Endodermal cell (in vitro differentiated cells): Measurements from ENCODE around the gene ACTR6. TPM values are rescaled to one million over a fixed set of nuclear protein-coding genes. Genes with fewer than 3 reads are reported as not detected.

Source experiments
- DNase-seq: peaks from one replicate; pipeline ENCODE4 v3.0.0-alpha.2; 2017
- H3K27ac ChIP-seq: 2 replicates; pipeline ENCODE4 v1.5.1; 2013; ENCODE audit warnings: mild to moderate bottlenecking, low read depth, low read length, moderate library complexity
- H3K27me3 ChIP-seq: 2 replicates; pipeline ENCODE4 v1.6.1; 2013; ENCODE audit warnings: mild to moderate bottlenecking, low read length, moderate library complexity; ENCODE audit not compliant: insufficient read depth, control insufficient read depth, poor library complexity, severe bottlenecking
- H3K36me3 ChIP-seq: 2 replicates; pipeline ENCODE4 v1.7.0; 2013; ENCODE audit warnings: mild to moderate bottlenecking, low read length, moderate library complexity; ENCODE audit not compliant: control insufficient read depth, insufficient read depth
- H3K4me1 ChIP-seq: one replicate; pipeline ENCODE4 v1.7.0; 2013; ENCODE audit warnings: low read length; ENCODE audit not compliant: control insufficient read depth, insufficient read depth
- H3K4me3 ChIP-seq: 2 replicates; pipeline ENCODE4 v1.5.1; 2013; ENCODE audit warnings: mild to moderate bottlenecking, low read length, moderate library complexity
- H3K9ac ChIP-seq: 2 replicates; pipeline ENCODE4 v1.6.1; 2013; ENCODE audit warnings: mild to moderate bottlenecking, low read length, moderate library complexity; ENCODE audit not compliant: poor library complexity, severe bottlenecking; ENCODE audit errors: extremely low read depth
- H3K9me3 ChIP-seq: 2 replicates; pipeline ENCODE4 v1.6.1; 2013; ENCODE audit warnings: mild to moderate bottlenecking, low read length, moderate library complexity; ENCODE audit not compliant: control insufficient read depth
- H3K27ac Mint-ChIP-seq: 2 replicates; pipeline ENCODE4 v1.8.0; 2020; ENCODE audit warnings: mixed read lengths
- H3K27me3 Mint-ChIP-seq: 2 replicates; pipeline ENCODE4 v1.8.0; 2021; ENCODE audit warnings: mild to moderate bottlenecking, mixed read lengths; ENCODE audit not compliant: insufficient read depth
- H3K36me3 Mint-ChIP-seq: 2 replicates; pipeline ENCODE4 v1.8.0; 2020; ENCODE audit warnings: low read depth, mixed read lengths
- H3K4me1 Mint-ChIP-seq: 2 replicates; pipeline ENCODE4 v1.8.0; 2020; ENCODE audit warnings: mixed read lengths
- H3K4me3 Mint-ChIP-seq: 2 replicates; pipeline ENCODE4 v1.8.0; 2020; ENCODE audit warnings: mild to moderate bottlenecking, moderate library complexity, mixed read lengths
- H3K9me3 Mint-ChIP-seq: 2 replicates; pipeline ENCODE4 v1.8.0; 2020; ENCODE audit warnings: mild to moderate bottlenecking, mixed read lengths
- CTCF ChIP-seq: fragments of 200-600 bp; sonication (generic); conservative IDR thresholded peaks from 2 replicates; pipeline ENCODE4 v1.5.0; 2021; ENCODE audit warnings: antibody characterized with exemption, mild to moderate bottlenecking
- WGBS, 2 experiments: methylation state at CpG; one replicate each; pipeline versions ENCODE4 v1.1.5 to v1.1.7; 2013; ENCODE audit warnings: missing lambda C conversion rate in 2 of 2, mixed read lengths in 1 of 2; ENCODE audit not compliant: insufficient coverage in 1 of 2, insufficient read length in 1 of 2; 5-methylcytosine and 5-hydroxymethylcytosine counted together
- total RNA-seq, 2 donors: library from RNA; stranded (reverse); fragmentation: NEBNext Ultra II Directional in 1 of 2; extraction: Animal tissue kit (Norgen Biotek cat#: 25700) in 1 of 2; gene quantifications; 2 replicates in 1 of 2; 3 replicates in 1 of 2; pipeline ENCODE4 v1.2.1, GENCODE V29; 2021

ACTR6 gene
- total RNA-seq, 2 donors from 2014 or later, result 39.4 to 47.8 TPM

GRCh38 chr12:100213016-100213891 is 12.6 kb downstream of the ACTR6 start:
- Mint-ChIP-seq H3K4me1 (no peaks in the 10 kb centered on the region), H3K9me3 (no peaks in the 10 kb centered on the region), H3K36me3 (peaks cover 54% of the 10 kb centered on the region), H3K4me3 (no peak overlapping the region), H3K27me3 (no peaks in the 10 kb centered on the region), H3K27ac (no peak overlapping the region)
- Histone ChIP-seq H3K27ac (no peak overlapping the region), H3K4me1 (no peaks in the 10 kb centered on the region), H3K9me3 (no peaks in the 10 kb centered on the region), H3K27me3 (no peaks in the 10 kb centered on the region), H3K9ac (no peak overlapping the region), H3K4me3 (no peak overlapping the region), H3K36me3 (peaks cover 84% of the 10 kb centered on the region)
- WGBS, 2 experiments, result 94 to 96% methylated on average over 3 to 4 of the region's 5 CpGs
- no peak for DNase-seq
- no peak for TF ChIP-seq CTCF

- Mint-ChIP-seq H3K27me3 (no peaks in the 10 kb centered on the region), H3K4me3 (no peak overlapping the region), H3K4me1 (no peaks in the 10 kb centered on the region), H3K9me3 (no peaks in the 10 kb centered on the region), H3K27ac (no peak overlapping the region), H3K36me3 (peaks cover 44% of the 10 kb centered on the region)
- H3K9me3 ChIP-seq, result no peaks in the 10 kb centered on the region
- no peak overlapping the region for H3K4me3 ChIP-seq
- no peaks in the 10 kb centered on the region for H3K4me1 ChIP-seq
- H3K36me3 ChIP-seq, result peaks cover 84% of the 10 kb centered on the region
- TF ChIP-seq CTCF, result no peak
- no peaks in the 10 kb centered on the region for H3K27me3 ChIP-seq
- no peak overlapping the region for H3K27ac ChIP-seq
- no peak overlapping the region for H3K9ac ChIP-seq
- WGBS, 2 experiments, result 88 to 92% methylated on average over 1 of the region's 2 CpGs
- DNase-seq, result no peak
Measured at GRCh38 chr12:100214518-100214917, 13.9 kb downstream of the ACTR6 start.

GRCh38 chr12:100215209-100215608 is 14.6 kb downstream of the ACTR6 start:
- H3K4me1 Mint-ChIP-seq, result peaks cover 3% of the 10 kb centered on the region
- 67 to 92% methylated on average over 1 of the region's 1 CpG for WGBS, 2 experiments
- Histone ChIP-seq H3K9me3 (no peaks in the 10 kb centered on the region), H3K4me3 (no peak overlapping the region), H3K4me1 (no peaks in the 10 kb centered on the region), H3K27me3 (no peaks in the 10 kb centered on the region), H3K36me3 (peaks cover 82% of the 10 kb centered on the region), H3K9ac (no peak overlapping the region), H3K27ac (no peak overlapping the region)
- no peaks in the 10 kb centered on the region for H3K27me3 Mint-ChIP-seq
- no peak overlapping the region for H3K27ac Mint-ChIP-seq
- peaks cover 45% of the 10 kb centered on the region for H3K36me3 Mint-ChIP-seq
- H3K4me3 Mint-ChIP-seq, result no peak overlapping the region
- no peak for TF ChIP-seq CTCF
- no peaks in the 10 kb centered on the region for H3K9me3 Mint-ChIP-seq
- DNase-seq, result no peak
